ENCODE data around the gene MYL6B.
"Not testable (repeated sequence)": the region's sequence is repeated elsewhere in the genome, so short reads cannot be mapped to it uniquely, and the experiment has no call there.

Gene MYL6B

GRCh38 chr12:56154246-56154771 lies 1.9 kb downstream of the MYL6B start:
- peak; percentile 65 for DNase-seq

DNA sequence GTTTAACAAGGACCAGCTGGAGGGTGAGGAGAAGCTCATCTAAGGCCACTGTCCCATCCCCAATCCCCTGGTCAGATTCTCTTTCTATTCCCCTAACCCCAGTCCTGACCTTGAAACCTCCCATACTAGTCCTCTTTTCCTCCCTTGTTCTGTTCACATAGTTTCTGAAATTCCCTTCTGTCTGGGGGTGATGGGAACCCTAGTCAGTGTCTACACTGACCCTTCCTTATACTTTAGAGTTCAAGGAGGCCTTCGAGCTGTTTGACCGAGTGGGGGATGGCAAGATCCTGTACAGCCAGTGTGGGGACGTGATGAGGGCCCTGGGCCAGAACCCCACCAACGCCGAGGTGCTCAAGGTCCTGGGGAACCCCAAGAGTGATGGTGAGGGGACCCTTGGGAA lies 2.4 kb downstream of the MYL6B start:
- DNase-seq, result no peak

- no peak for DNase-seq
Observed at GRCh38 chr12:56155256-56155845, 3.0 kb downstream of the MYL6B start.

DNA sequence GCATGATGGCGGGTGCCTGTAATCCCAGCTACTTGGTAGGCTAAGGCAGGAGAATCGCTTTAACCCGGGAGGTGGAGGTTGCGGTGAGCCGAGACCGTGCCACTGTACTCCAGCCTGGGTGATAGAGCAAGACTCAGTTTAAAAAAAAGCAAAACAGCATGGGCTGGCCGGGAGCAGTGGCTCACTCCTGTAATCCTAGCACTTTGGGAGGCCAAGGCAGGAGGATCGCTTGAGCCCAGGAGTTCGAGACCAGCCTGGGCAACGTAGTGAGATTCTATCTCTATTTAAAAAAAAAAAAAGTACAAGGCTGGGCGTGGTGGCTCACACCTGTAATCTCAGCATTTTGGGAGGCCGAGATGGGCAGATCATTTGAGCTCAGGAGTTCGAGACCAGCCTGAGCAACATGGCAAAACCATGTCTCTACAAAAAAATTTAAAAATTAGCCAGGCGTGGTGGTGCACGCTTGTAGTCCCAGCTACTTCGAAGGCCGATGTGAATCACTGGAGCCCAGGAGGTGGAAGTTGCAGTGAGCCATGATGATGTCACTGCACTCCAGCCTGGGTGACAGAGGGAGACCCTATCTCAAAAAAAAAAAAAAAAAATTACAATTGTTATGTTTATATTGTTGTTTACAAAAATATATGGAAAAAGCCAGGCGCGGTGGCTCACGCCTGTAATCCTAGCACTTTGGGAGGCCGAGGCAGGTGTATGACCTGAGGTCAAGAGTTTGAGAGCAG lies 4.2 kb downstream of the MYL6B start:
- not testable (repeated sequence) for DNase-seq

DNA sequence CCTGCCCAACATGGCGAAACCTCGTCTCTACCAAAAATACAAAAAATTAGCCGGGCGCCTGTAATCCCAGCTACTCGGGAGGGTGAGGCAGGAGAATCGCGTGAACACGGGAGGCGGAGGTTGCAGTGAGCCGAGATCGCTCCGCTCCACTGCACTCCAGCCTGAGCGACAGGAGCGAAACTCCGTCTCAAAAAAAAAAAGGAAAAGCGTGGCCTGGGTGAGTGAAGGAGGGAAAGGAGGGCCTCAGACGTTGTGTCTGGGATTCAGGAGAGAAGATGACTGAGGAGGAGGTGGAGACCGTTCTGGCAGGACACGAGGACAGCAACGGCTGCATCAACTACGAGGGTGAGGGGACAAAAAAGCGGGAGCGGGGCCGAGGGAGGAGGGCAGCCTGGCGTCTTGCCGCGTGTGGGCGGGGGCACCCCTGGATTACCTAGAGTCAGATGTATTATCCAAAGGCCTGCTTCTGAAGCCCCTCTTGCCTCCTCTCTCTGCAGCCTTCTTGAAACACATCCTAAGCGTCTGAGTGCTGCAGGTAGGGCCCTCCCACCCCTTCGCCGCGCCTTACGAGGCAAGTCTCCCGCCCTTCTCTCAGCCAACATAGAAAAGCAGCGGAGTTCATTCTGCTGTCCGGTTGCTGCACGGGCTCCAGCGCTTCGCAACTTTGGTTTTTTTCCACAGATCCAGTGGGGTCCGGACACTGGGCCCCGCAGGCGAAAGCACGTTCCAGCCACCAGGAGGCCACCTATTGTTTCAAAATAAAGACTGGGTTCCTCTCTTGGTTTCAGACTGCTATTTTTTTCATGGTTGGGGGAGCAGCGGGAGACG lies 5.0 kb downstream of the MYL6B start:
- peak; percentile 85 for DNase-seq

- DNase-seq, result peak; percentile 88
Observed at GRCh38 chr12:56158029-56158925, 5.9 kb downstream of the MYL6B start, which contains the start of gene MYL6. TSS of gene MYL6 (plus strand) at chr12:56158359. CDS start at chr12:56158402, 43 bp downstream.

DNA sequence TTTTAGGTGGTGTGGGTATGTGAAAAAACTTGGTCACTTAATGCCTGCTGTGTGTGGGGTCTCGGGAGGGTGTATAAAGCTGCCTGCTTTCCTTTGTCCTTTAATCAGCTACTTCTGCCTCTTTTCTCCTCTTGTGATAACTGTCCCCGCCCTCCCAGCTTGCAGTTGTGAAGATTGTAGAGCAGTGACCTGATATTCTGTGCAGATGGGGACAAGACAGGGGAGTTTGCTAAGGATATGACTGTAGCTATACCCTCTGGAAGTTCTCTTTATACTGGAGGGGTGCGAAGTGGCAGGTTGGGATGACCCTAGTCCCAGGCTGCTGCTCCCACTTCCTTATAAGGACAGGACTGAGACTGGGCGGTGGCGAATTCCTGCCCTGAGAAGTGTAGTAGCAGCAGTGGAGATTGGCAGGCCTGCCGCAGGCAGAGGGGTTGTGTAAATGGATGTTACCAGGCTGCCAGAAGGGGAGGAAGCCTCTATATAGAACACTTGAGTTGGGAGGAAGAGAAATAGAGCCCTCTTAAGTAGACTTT lies 6.6 kb downstream of the MYL6B start:
- peak; percentile 53 for DNase-seq

DNA sequence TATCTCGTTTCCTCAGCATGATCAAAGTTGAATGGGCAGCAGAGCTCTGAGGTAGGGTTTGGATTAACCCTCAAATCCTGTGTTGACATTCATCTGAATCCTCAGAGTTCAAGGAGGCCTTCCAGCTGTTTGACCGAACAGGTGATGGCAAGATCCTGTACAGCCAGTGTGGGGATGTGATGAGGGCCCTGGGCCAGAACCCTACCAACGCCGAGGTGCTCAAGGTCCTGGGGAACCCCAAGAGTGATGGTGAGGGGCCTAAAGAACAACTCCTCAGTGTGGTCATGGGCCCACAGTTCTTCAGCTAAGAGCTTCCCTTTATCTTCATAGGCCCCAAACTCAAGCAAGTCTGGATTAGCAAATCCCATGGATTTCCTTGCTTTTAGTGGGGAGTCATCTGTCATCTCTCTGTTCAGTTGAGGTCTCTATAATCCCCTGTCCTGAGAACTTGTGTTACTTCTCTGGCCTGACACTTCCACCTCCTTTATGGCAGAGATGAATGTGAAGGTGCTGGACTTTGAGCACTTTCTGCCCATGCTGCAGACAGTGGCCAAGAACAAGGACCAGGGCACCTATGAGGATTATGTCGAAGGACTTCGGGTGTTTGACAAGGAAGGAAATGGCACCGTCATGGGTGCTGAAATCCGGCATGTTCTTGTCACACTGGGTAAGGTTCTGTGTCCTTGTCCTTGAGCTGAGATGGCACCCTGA lies 7.2 kb downstream of the MYL6B start:
- no peak for DNase-seq

DNA sequence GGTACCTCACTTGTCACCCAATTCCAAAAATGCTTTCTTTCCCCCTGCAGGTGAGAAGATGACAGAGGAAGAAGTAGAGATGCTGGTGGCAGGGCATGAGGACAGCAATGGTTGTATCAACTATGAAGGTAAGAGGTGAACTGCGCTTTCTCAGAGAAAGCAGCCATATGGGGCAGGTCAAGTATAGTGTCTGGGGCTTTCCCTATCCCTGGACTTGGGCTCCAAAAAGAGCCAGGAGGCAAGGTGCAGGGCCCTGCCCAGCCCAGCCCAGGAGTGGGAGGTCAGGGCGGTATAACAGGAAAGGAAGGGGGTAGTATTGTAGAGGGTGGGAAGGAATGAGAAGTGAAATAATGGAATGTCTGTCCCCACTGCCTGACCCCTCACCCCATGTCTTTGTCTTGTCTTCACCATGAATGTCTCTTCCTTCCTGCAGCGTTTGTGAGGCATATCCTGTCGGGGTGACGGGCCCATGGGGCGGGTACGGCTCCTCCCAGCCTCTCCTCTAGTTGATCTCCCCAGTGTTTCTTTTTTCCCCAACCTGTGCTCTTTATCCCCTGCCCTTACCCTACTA lies 7.9 kb downstream of the MYL6B start:
- DNase-seq, result no peak

GRCh38 chr12:56160894-56161689 lies 8.7 kb downstream of the MYL6B start:
- no peak for DNase-seq

GRCh38 chr12:56161690-56162351 lies 9.4 kb downstream of the MYL6B start:
- no peak for DNase-seq

DNA sequence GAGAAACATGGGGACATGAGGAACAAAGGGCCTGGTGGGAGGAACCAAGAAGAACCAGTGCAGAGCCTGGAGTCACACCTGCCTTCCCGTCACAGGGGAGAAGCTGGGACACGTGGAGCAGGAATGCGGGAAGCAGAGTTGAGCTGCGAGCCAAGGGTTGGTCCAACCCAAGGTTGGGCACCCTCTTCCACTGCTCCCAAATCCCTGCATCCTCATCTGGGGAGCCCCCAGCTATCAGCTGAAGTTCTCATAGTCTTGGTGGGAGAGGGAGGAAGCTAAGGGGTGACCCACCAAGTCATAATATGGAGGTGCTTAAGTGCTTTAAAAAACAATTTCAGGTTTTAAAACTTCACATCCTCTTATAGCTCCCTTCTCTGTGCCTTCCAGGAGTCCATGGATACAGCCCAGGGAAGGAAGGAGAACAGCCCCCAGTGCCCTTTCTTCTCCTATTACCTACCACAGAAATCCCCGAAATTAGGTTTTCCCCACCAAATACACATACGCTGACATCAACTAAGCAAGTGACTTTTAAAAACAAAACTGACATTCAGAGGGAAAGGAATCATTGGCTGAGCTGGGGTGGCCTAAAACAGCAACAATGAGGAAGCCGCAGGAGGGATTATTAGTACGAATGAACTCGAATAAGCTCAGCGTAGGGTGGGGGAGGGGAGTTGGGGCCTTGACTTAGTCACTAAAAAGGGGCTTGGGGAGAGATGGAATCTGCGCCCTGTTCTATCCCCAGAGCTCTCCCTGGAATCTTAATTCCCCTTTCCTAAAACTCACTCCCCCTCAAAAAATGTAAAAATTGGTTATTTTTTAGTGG lies 10.3 kb downstream of the MYL6B start:
- no peak for DNase-seq

GRCh38 chr12:56163533-56164344 lies 11.4 kb downstream of the MYL6B start:
- no peak for DNase-seq

- DNase-seq, result no peak
Observed at GRCh38 chr12:56164345-56164729, 11.9 kb downstream of the MYL6B start.

GRCh38 chr12:56165369-56165768 lies 13.0 kb downstream of the MYL6B start:
- no peak for DNase-seq

DNA sequence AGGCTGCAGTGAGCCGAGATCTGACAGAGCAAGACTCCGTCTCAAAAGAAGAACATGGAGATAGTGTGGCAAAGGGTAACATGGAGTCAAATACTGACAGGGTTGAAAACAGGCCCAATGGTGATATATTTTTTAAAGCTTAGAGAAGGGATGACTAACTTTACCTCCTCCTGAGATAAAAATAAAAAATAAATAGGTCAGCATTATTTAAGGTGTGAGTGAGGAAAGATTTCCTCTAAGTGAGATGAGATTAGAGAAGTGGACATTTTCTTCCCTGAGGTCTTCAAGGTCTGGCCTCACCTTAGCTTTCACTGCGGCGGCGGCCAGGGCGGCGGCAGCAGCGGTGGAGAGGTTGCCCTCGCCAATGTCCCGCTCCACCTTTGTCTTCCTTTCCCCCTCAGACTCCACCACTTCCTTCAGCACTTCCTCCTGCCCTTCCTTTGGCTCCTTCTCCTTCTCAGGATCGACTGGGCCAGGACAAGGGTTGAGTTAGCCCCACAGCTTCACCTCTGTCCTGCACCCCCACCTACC lies 16.9 kb downstream of the MYL6B start:
- DNase-seq, result no peak

GRCh38 chr12:56172839-56173238 lies 20.5 kb downstream of the MYL6B start:
- no peak for DNase-seq

GRCh38 chr12:56178347-56178746 lies 26.0 kb downstream of the MYL6B start:
- DNase-seq, result no peak

Measured in NCI-H2227 treated with DMSO at 0.1 percent for 48 hours (cell line).